AG04450 (cell line): Measurements from ENCODE around the gene RAF1. TPM values are rescaled to one million over a fixed set of nuclear protein-coding genes. Genes with fewer than 3 reads are reported as not detected.
"Not testable (repeated sequence)": the region's sequence is repeated elsewhere in the genome, so short reads cannot be mapped to it uniquely, and the experiment has no call there.

Experiments used
- CTCF ChIA-PET: fragments of 300-600, 350-600 bp; formaldehyde crosslinking; extraction: SDS; loops from one replicate; lab custom pipeline; 2022; ENCODE audit warnings: antibody characterized with exemption, inconsistent platforms; lab: Charles Lee
- POLR2A ChIA-PET: fragments of 350-600 bp; formaldehyde crosslinking; extraction: SDS; loops from one replicate; lab custom pipeline; 2021; ENCODE audit warnings: antibody characterized with exemption, inconsistent platforms; lab: Yijun Ruan, JAX
- DNase-seq: peaks from one replicate; pipeline ENCODE4 v3.0.0-alpha.2; 2011; ENCODE audit warnings: low read depth, low spot score
- H3K27ac ChIP-seq: one replicate; pipeline ENCODE4 v1.5.1; 2012; ENCODE audit warnings: low read depth, low read length, control low read depth
- H3K27me3 ChIP-seq: one replicate; pipeline ENCODE4 v1.6.0; 2012; ENCODE audit warnings: low read length; ENCODE audit not compliant: control insufficient read depth, insufficient read depth
- H3K4me3 ChIP-seq: 2 replicates; pipeline ENCODE4 v1.5.1; 2011; ENCODE audit warnings: mild to moderate bottlenecking, low read depth, low read length, control low read depth
- H3K9me3 ChIP-seq: 2 replicates; pipeline ENCODE4 v1.5.1; 2012; ENCODE audit warnings: low read length; ENCODE audit not compliant: control insufficient read depth, insufficient read depth
- CTCF ChIP-seq: IDR thresholded peaks from 2 replicates; pipeline ENCODE4 v1.5.1; 2011; ENCODE audit warnings: low read depth, low read length, control low read depth, inconsistent platforms
- polyA plus RNA-seq: library from polyadenylated mRNA; depleted of rRNA; stranded (reverse); fragments of >200 nt; gene quantifications from 2 replicates; pipeline ENCODE4 v1.2.3, GENCODE V29; 2011

Gene RAF1
- polyA plus RNA-seq, 1 experiment = 140 TPM

- no peak for DNase-seq
- POLR2A ChIA-PET = interaction anchor here (0.7 kb wide), 1 partner anchor 89 kb away, joined by 3 read pairs; no protein-coding TSS in a partner anchor
- Histone ChIP-seq H3K27me3 (no peaks in the 10 kb centered on the region), H3K4me3 (no peak overlapping the region), H3K9me3 (no peaks in the 10 kb centered on the region; the same call in 1 of the 2 replicates), H3K27ac (no peak overlapping the region)
- CTCF ChIA-PET = interaction anchor here (0.7 to 1.3 kb wide), 2 partner anchors 25 to 50 kb away, joined by 3 to 4 read pairs; no protein-coding TSS in a partner anchor
- TF ChIP-seq CTCF = no peak
Measured at GRCh38 chr3:12670365-12671119, 6.6 kb upstream of the RAF1 start.

GRCh38 chr3:12663401-12663935 is 449 bp downstream of the RAF1 start:
- ChIA-PET POLR2A (interaction anchor here (0.6 to 1.5 kb wide), 6 partner anchors 16 to 155 kb away, joined by 3 to 6 read pairs (median 4); partner anchors contain the start of gene CAND2), CTCF (interaction anchor here (1.5 kb wide), 1 partner anchor 43 kb away, joined by 3 read pairs; no protein-coding TSS in a partner anchor)
- no peak for TF ChIP-seq CTCF
- Histone ChIP-seq H3K27me3 (no peaks in the 10 kb centered on the region), H3K27ac (peak overlapping the region; percentile 90), H3K4me3 (peak overlapping the region; percentile 93), H3K9me3 (peaks cover 3% of the 10 kb centered on the region; the same call in 1 of the 2 replicates)
- DNase-seq = no peak

GRCh38 chr3:12662593-12663400 is 1.1 kb downstream of the RAF1 start:
- no peak for TF ChIP-seq CTCF
- ChIA-PET POLR2A (interaction anchor here (0.6 to 1.5 kb wide), 3 partner anchors 31 to 155 kb away, joined by 3 to 4 read pairs (median 3); partner anchors contain the start of gene CAND2), CTCF (interaction anchor here (0.7 kb wide), 1 partner anchor 1743 kb away, joined by 6 read pairs; no protein-coding TSS in a partner anchor)
- no peak for DNase-seq
- Histone ChIP-seq H3K4me3 (peak overlapping the region; percentile 93), H3K9me3 (peaks cover 3% of the 10 kb centered on the region; the same call in 1 of the 2 replicates), H3K27ac (peak overlapping the region; percentile 57), H3K27me3 (no peaks in the 10 kb centered on the region)

- POLR2A ChIA-PET = interaction anchor here (0.6 to 1.4 kb wide), 2 partner anchors 32 to 135 kb away, joined by 3 read pairs; partner anchors contain the start of gene CAND2
- Histone ChIP-seq H3K27me3 (no peaks in the 10 kb centered on the region), H3K4me3 (peak overlapping the region; percentile 93), H3K9me3 (peaks cover 3% of the 10 kb centered on the region; the same call in 1 of the 2 replicates), H3K27ac (no peak overlapping the region)
- no peak for TF ChIP-seq CTCF
- no peak for DNase-seq
- CTCF ChIA-PET = interaction anchor here (0.7 to 1.6 kb wide), 2 partner anchors 58 to 1744 kb away, joined by 3 to 6 read pairs; no protein-coding TSS in a partner anchor
Measured at GRCh38 chr3:12661926-12662592, 1.9 kb downstream of the RAF1 start.

GRCh38 chr3:12661375-12661774 is 2.5 kb downstream of the RAF1 start:
- POLR2A ChIA-PET, H3K27ac ChIP-seq, DNase-seq, H3K27me3 ChIP-seq, H3K9me3 ChIP-seq: not testable (repeated sequence)
- peak overlapping the region; percentile 22; the same call in 1 of the 2 replicates for H3K4me3 ChIP-seq
- CTCF ChIA-PET = interaction anchor here (1.2 to 1.6 kb wide), 4 partner anchors 59 to 179 kb away, joined by 3 to 5 read pairs (median 4); no protein-coding TSS in a partner anchor
